ENCODE measurements around the gene EPHA5.
"Not testable (repeated sequence)": the region's sequence is repeated elsewhere in the genome, so short reads cannot be mapped to it uniquely, and the experiment has no call there.

The EPHA5 gene

DNA sequence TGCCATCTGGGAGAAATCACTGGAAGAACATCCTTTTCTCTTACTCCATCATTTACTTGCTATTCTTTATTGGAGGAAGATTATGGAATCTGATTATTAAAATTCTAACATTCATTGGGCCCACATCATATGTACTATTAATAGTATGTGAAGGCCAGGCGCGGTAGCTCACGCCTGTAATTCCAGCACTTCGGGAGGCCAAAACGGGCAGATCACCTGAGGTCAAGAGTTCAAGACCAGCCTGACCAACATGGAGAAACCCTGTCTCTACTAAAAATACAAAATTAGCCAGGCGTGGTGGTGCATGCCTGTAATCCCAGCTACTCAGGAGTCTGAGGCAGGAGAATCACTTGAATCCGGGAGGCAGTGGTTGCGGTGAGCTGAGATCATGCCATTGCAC, 361.7 kb downstream of the EPHA5 start:
- not testable (repeated sequence) for H3K36me3 ChIP-seq (ENCODE audit: insufficient read depth, low read length); H3K27ac ChIP-seq (ENCODE audit: low read depth, low read length); H3K27me3 ChIP-seq (ENCODE audit: insufficient read depth, low read length); H3K4me1 ChIP-seq (ENCODE audit: insufficient read depth, low read length); H3K9ac ChIP-seq (ENCODE audit: low read depth, low read length); H3K4me3 ChIP-seq (ENCODE audit: low read length); H3K9me3 ChIP-seq (ENCODE audit: insufficient read depth, low read depth, low read length)
- WGBS = 96% methylated on average over 8 of the region's 8 CpGs

DNA sequence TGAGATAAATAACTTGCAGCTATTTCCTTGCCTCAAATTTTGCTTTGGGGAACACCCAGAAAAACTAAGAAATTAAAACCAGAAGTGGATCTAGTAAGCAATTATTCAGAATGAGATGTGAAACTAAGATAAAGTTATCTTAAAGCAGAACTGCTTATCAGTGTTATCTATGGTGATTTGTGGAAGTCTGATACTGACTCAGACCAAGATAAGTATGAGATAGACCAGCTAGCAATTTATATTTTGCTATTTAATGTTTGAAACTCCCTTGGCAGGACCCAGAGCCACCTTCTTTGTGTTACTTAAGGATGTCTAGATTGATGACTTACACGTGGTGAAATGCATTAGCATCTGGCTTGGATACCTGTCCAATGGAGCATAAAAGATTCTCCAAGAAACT, 368.1 kb downstream of the EPHA5 start:
- H3K9ac ChIP-seq (ENCODE audit: low read depth, low read length) = no peak overlapping the region
- WGBS = 79% methylated on average over 1 of the region's 1 CpG
- no peaks in the 10 kb centered on the region for H3K9me3 ChIP-seq (ENCODE audit: insufficient read depth, low read depth, low read length)
- no peak overlapping the region for H3K4me3 ChIP-seq (ENCODE audit: low read length)
- no peaks in the 10 kb centered on the region for H3K27me3 ChIP-seq (ENCODE audit: insufficient read depth, low read length)
- H3K36me3 ChIP-seq (ENCODE audit: insufficient read depth, low read length) = no peaks in the 10 kb centered on the region
- no peak overlapping the region for H3K27ac ChIP-seq (ENCODE audit: low read depth, low read length)
- no peaks in the 10 kb centered on the region for H3K4me1 ChIP-seq (ENCODE audit: insufficient read depth, low read length)

DNA sequence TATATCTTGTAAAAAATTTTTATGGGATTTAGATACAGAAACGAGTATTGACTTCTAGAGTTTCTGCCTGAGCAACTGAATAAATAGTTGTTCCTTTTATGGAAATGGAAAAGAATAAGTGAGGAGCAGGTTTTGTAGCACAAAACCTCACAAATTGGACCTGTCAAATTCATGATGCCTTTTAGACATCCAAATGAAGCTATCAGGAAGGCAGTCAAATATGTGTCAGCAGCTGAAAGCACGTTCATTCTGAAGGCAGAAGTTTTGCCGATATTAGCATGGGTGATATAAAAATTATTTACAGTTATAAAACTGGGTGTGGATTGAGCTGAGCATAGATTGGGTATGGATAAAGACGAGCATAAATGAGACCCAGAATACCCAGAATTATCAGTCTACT, 374.0 kb downstream of the EPHA5 start:
- Histone ChIP-seq H3K36me3 (ENCODE audit: insufficient read depth, low read length) (no peaks in the 10 kb centered on the region), H3K4me3 (ENCODE audit: low read length) (no peak overlapping the region), H3K27ac (ENCODE audit: low read depth, low read length) (no peak overlapping the region), H3K27me3 (ENCODE audit: insufficient read depth, low read length) (no peaks in the 10 kb centered on the region), H3K4me1 (ENCODE audit: insufficient read depth, low read length) (no peaks in the 10 kb centered on the region; the same call in 1 of the 2 replicates), H3K9me3 (ENCODE audit: insufficient read depth, low read depth, low read length) (no peaks in the 10 kb centered on the region), H3K9ac (ENCODE audit: low read depth, low read length) (no peak overlapping the region)
- WGBS = 96% methylated on average over 4 of the region's 4 CpGs

GRCh38 chr4:65287071-65287470, 383.2 kb downstream of the EPHA5 start:
- Histone ChIP-seq H3K27me3 (ENCODE audit: insufficient read depth, low read length) (no peaks in the 10 kb centered on the region), H3K9ac (ENCODE audit: low read depth, low read length) (no peak overlapping the region), H3K27ac (ENCODE audit: low read depth, low read length) (no peak overlapping the region), H3K9me3 (ENCODE audit: insufficient read depth, low read depth, low read length) (peaks cover 12% of the 10 kb centered on the region; the same call in 1 of the 2 replicates), H3K4me3 (ENCODE audit: low read length) (no peak overlapping the region), H3K36me3 (ENCODE audit: insufficient read depth, low read length) (no peaks in the 10 kb centered on the region), H3K4me1 (ENCODE audit: insufficient read depth, low read length) (no peaks in the 10 kb centered on the region)
- 93% methylated on average over 3 of the region's 3 CpGs for WGBS

Measured in HUES64 (cell line).